ENCODE results near the gene BHLHE40.
"Not testable (repeated sequence)": the region's sequence is repeated elsewhere in the genome, so short reads cannot be mapped to it uniquely, and the experiment has no call there.

Gene BHLHE40

GRCh38 chr3:4961865-4962264 is 17.4 kb upstream of the BHLHE40 start:
- DNase-seq (ENCODE audit: low read depth in 2 of 2) = not testable (repeated sequence)

GRCh38 chr3:4963669-4964570 is 15.3 kb upstream of the BHLHE40 start:
- DNase-seq (ENCODE audit: low read depth in 2 of 2) = no peak

- not testable (repeated sequence) for DNase-seq (ENCODE audit: low read depth in 2 of 2)
Observed at GRCh38 chr3:4966006-4966405, 13.2 kb upstream of the BHLHE40 start.

- DNase-seq (ENCODE audit: low read depth in 2 of 2) = not testable (repeated sequence)
Observed at GRCh38 chr3:4967683-4968082, 11.6 kb upstream of the BHLHE40 start.

GRCh38 chr3:4971437-4971836 is 7.8 kb upstream of the BHLHE40 start:
- not testable (repeated sequence) for DNase-seq (ENCODE audit: low read depth in 2 of 2)

- DNase-seq (ENCODE audit: low read depth in 2 of 2) = no peak
Observed at GRCh38 chr3:4971838-4972237, 7.4 kb upstream of the BHLHE40 start.

- no peak for DNase-seq (ENCODE audit: low read depth in 2 of 2)
Observed at GRCh38 chr3:4972652-4973643, 6.3 kb upstream of the BHLHE40 start.

GRCh38 chr3:4974154-4974553 is 5.1 kb upstream of the BHLHE40 start:
- DNase-seq (ENCODE audit: low read depth in 2 of 2) = no peak

- peak; percentile 46 to 53 for DNase-seq (ENCODE audit: low read depth in 2 of 2)
Observed at GRCh38 chr3:4976109-4976508, 3.1 kb upstream of the BHLHE40 start.

GRCh38 chr3:4977001-4977852 is 2.0 kb upstream of the BHLHE40 start:
- peak; percentile 49 to 79 for DNase-seq (ENCODE audit: low read depth in 2 of 2)

- DNase-seq (ENCODE audit: low read depth in 2 of 2) = peak; percentile 27 to 46
Observed at GRCh38 chr3:4977853-4978203, 1.4 kb upstream of the BHLHE40 start.

- peak; percentile 88 to 94 for DNase-seq (ENCODE audit: low read depth in 2 of 2)
Observed at GRCh38 chr3:4978204-4978965, 852 bp upstream of the BHLHE40 start.

GRCh38 chr3:4978966-4979427 is 240 bp upstream of the BHLHE40 start:
- DNase-seq (ENCODE audit: low read depth in 2 of 2) = peak in 1 of 2 donors; percentile 95

- peak; percentile 91 to 94 for DNase-seq (ENCODE audit: low read depth in 2 of 2)
Observed at GRCh38 chr3:4980229-4981203, 1.3 kb downstream of the BHLHE40 start.

- DNase-seq (ENCODE audit: low read depth in 2 of 2) = no peak
Observed at GRCh38 chr3:4981294-4981664, 2.0 kb downstream of the BHLHE40 start.

GRCh38 chr3:4981665-4982494 is 2.6 kb downstream of the BHLHE40 start:
- no peak for DNase-seq (ENCODE audit: low read depth in 2 of 2)

- no peak for DNase-seq (ENCODE audit: low read depth in 2 of 2)
Observed at GRCh38 chr3:4982773-4983738, 3.8 kb downstream of the BHLHE40 start.
